Stimulated activated CD4-positive, alpha-beta T cell treated with anti-CD3 and anti-CD28 coated beads, Interleukin-15, amount 100 ng/mL, for 1 hour (primary cell): ENCODE data around the gene YAP1.

ENCODE experiments used
- DNase-seq, 2 donors: peaks; one replicate each; pipeline ENCODE4 v3.0.0-alpha.2; 2020; ENCODE audit warnings: low read depth in 1 of 2, low spot score in 1 of 2

Gene YAP1

GRCh38 chr11:102109896-102110760, at the start of gene YAP1:
Gene YAP1, plus strand, starts transcription at chr11:102110447. Its CDS starts 402 bp downstream, at chr11:102110849.
- DNase-seq = peak; percentile 28 to 56

GRCh38 chr11:102061276-102061675, 49.0 kb upstream of the YAP1 start:
- DNase-seq = no peak

GRCh38 chr11:102062106-102062505, 48.1 kb upstream of the YAP1 start:
- DNase-seq = no peak

- no peak for DNase-seq
These were observed 45.9 kb upstream of the YAP1 start for GRCh38 chr11:102064316-102064715.

- no peak for DNase-seq
These were observed 39.5 kb upstream of the YAP1 start for GRCh38 chr11:102070766-102071165.

GRCh38 chr11:102071497-102072472, 38.5 kb upstream of the YAP1 start:
- no peak for DNase-seq

- no peak for DNase-seq
These were observed 37.0 kb upstream of the YAP1 start for GRCh38 chr11:102073253-102073652.

- DNase-seq = no peak
These were observed 30.6 kb upstream of the YAP1 start for GRCh38 chr11:102079625-102080024.

GRCh38 chr11:102081313-102081712, 28.9 kb upstream of the YAP1 start:
- no peak for DNase-seq

GRCh38 chr11:102085864-102086551, 24.2 kb upstream of the YAP1 start:
- DNase-seq = no peak

GRCh38 chr11:102097186-102097585, 13.1 kb upstream of the YAP1 start:
- DNase-seq = no peak

GRCh38 chr11:102099755-102100154, 10.5 kb upstream of the YAP1 start:
- DNase-seq = no peak

- DNase-seq = no peak
These were observed 1.4 kb upstream of the YAP1 start for GRCh38 chr11:102108734-102109440.

- DNase-seq = no peak
These were observed 439 bp downstream of the YAP1 start for GRCh38 chr11:102110761-102111010.

GRCh38 chr11:102111011-102111786, 952 bp downstream of the YAP1 start:
- DNase-seq = no peak

GRCh38 chr11:102111787-102112508, 1.7 kb downstream of the YAP1 start:
- DNase-seq = no peak

GRCh38 chr11:102112509-102112821, 2.2 kb downstream of the YAP1 start:
- DNase-seq = no peak

GRCh38 chr11:102114032-102114431, 3.8 kb downstream of the YAP1 start:
- no peak for DNase-seq

GRCh38 chr11:102115557-102115956, 5.3 kb downstream of the YAP1 start:
- no peak for DNase-seq
